Prostate gland (tissue), 2 donors: Measurements from ENCODE around the gene LTA4H. TPM values are rescaled to one million over a fixed set of nuclear protein-coding genes. Genes with fewer than 3 reads are reported as not detected.

Source experiments
- DNase-seq: peaks from one replicate; pipeline ENCODE4 v3.0.0-alpha.2; 2019; ENCODE audit warnings: low spot score
- H3K27ac ChIP-seq, 2 donors: fragments of 200-600 bp; sonication (generic); 2 replicates each; pipeline ENCODE4 v1.5.1; 2017 to 2019
- H3K27me3 ChIP-seq: fragments of 200-600 bp; sonication (generic); replicated peaks from 2 replicates; pipeline ENCODE4 v1.5.1; 2019; ENCODE audit not compliant: insufficient read depth
- H3K36me3 ChIP-seq, 2 donors: fragments of 200-600 bp; sonication (generic); 1 replicate in 1 of 2; 2 replicates in 1 of 2; pipeline versions ENCODE4 v1.5.1 to v1.8.1; 2017 to 2019
- H3K4me1 ChIP-seq: fragments of 200-600 bp; sonication (generic); replicated peaks from 2 replicates; pipeline ENCODE4 v1.5.1; 2019
- H3K4me3 ChIP-seq, 2 donors: fragments of 200-600 bp; sonication (generic); 2 replicates each; pipeline ENCODE4 v1.5.1; 2017 to 2019
- H3K9me3 ChIP-seq: fragments of 200-600 bp; sonication (generic); 2 replicates; pipeline ENCODE4 v1.5.1; 2017
- CTCF ChIP-seq, 4 experiments: fragments of 200-600 bp in 2 of 4; fragments of 450-650 bp in 2 of 4; sonication (generic) in 2 of 4; IDR thresholded peaks; 1 replicate in 3 of 4; 2 replicates in 1 of 4; pipeline ENCODE4 v1.5.1; 2016 to 2019; ENCODE audit warnings: antibody characterized with exemption in 4 of 4, mild to moderate bottlenecking in 2 of 4, moderate library complexity in 2 of 4
- POLR2A ChIP-seq: fragments of 450-650 bp; IDR thresholded peaks from one replicate; pipeline ENCODE4 v1.6.1; 2016; ENCODE audit warnings: antibody characterized with exemption, mild to moderate bottlenecking
- POLR2AphosphoS5 ChIP-seq: sonication (generic); formaldehyde crosslinking; IDR thresholded peaks from one replicate; pipeline ENCODE4 v1.6.1; 2017; ENCODE audit warnings: antibody characterized with exemption
- WGBS: methylation state at CpG from one replicate; pipeline ENCODE4 v1.1.5; 2018; 5-methylcytosine and 5-hydroxymethylcytosine counted together
- intact Hi-C: fragments of 100-400 bp; cut with DNase I; formaldehyde crosslinking; loops from one replicate; pipeline ENCODE4 v1.14.2; 2022
- total RNA-seq, 2 donors: library from RNA; depleted of rRNA; stranded (reverse); fragments of >200 nt; gene quantifications; one replicate each; pipeline ENCODE4 v1.1.0, GENCODE V29; 2016

LTA4H gene
- total RNA-seq, 2 donors from 2014 or later, result 50.3 to 67.7 TPM

DNA sequence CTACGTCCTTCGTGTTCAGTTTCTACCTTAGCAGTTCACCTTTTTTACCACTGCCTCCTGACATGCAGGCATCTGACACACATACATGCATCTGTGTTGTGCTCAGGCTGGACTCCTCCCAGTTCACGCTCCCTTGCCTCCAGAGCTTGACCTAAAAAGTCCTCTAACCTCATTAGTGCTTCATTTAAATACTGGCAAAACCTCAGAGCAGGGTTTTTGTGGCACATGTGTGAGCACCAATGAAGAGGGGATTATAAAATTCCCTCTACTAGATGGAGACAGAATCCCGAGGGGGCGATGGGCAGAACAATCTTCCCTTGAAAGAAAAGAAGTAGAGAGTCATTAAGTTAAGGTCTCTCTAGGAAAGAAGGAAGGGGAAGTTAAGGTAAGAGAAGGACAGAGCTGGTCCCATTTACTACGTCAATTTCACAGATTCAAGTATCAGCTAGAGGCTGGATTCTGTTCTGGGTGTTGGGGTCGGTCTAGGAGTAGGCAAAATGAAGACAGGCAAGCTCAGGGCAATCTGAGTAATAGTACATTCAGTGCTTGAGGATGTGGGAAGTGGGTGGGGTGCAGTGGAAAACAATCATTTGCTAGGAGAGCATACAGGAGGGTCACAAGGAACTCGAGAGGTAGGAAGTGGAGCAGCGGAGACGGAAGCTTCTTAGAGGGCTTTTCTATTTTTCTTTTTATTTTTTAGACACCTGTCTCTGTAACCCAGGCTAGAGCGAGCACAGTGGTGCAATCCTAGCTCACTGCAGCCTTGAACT is 46.7 kb downstream of the LTA4H start:
- no peaks in the 10 kb centered on the region for H3K9me3 ChIP-seq
- H3K4me3 ChIP-seq, result no peak overlapping the region
- H3K27ac ChIP-seq, result no peak overlapping the region
- H3K4me1 ChIP-seq, result no peaks in the 10 kb centered on the region
- TF ChIP-seq CTCF (IDR thresholded peaks at IDR 0.05), result no peak
- TF ChIP-seq POLR2A, result no peak
- no peak for TF ChIP-seq POLR2AphosphoS5
- H3K36me3 ChIP-seq, result no peaks in the 10 kb centered on the region
- DNase-seq, result no peak
- intact Hi-C loops, result no loop called here
- no peaks in the 10 kb centered on the region for H3K27me3 ChIP-seq
- 78% methylated on average over 11 of the region's 11 CpGs for WGBS

- TF ChIP-seq CTCF (IDR thresholded peaks at IDR 0.05) (no peak), POLR2A (no peak), POLR2AphosphoS5 (no peak)
- no peak for DNase-seq
- no peaks in the 10 kb centered on the region for H3K4me1 ChIP-seq
- no peaks in the 10 kb centered on the region for H3K27me3 ChIP-seq
- 76% methylated on average over 14 of the region's 14 CpGs for WGBS
- intact Hi-C loops, result no loop called here
- H3K9me3 ChIP-seq, result no peaks in the 10 kb centered on the region
- no peak overlapping the region for H3K27ac ChIP-seq
- H3K36me3 ChIP-seq, result no peaks in the 10 kb centered on the region
- no peak overlapping the region for H3K4me3 ChIP-seq
Observed at GRCh38 chr12:95986635-95987570, 48.5 kb downstream of the LTA4H start.

- Histone ChIP-seq H3K27me3 (no peaks in the 10 kb centered on the region), H3K4me3 (no peak overlapping the region), H3K4me1 (no peaks in the 10 kb centered on the region), H3K27ac (no peak overlapping the region), H3K36me3 (no peaks in the 10 kb centered on the region), H3K9me3 (no peaks in the 10 kb centered on the region)
- no peak for DNase-seq
- 89% methylated on average over 1 of the region's 1 CpG for WGBS
- intact Hi-C loops, result no loop called here
- TF ChIP-seq POLR2AphosphoS5 (no peak), POLR2A (no peak), CTCF (IDR thresholded peaks at IDR 0.05) (no peak)
Observed at GRCh38 chr12:95984682-95985081, 50.7 kb downstream of the LTA4H start.

DNA sequence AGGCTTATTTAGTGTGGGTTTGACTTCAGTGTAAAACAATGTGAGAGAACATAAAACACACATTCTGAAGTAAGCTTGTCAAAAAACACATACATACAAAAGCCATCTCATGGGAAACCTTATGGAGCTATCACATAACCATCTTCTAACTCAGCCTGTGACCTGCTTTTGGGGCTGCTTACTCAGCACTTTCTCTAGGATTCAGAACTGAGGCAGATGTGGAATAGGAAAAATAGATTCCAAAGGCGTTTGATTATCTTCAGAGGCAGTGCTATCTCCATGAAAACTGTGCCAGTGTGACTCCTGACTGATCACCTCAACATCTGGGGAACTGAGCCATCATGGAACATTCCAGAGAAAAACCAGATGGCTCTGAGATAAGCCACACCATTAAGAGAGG is 52.8 kb downstream of the LTA4H start:
- 84% methylated on average over 1 of the region's 1 CpG for WGBS
- TF ChIP-seq CTCF (IDR thresholded peaks at IDR 0.05) (no peak), POLR2AphosphoS5 (no peak), POLR2A (no peak)
- intact Hi-C loops, result no loop called here
- H3K4me1 ChIP-seq, result no peaks in the 10 kb centered on the region
- no peak overlapping the region for H3K4me3 ChIP-seq
- no peaks in the 10 kb centered on the region for H3K9me3 ChIP-seq
- DNase-seq, result no peak
- H3K36me3 ChIP-seq, result no peaks in the 10 kb centered on the region
- no peak overlapping the region for H3K27ac ChIP-seq
- no peaks in the 10 kb centered on the region for H3K27me3 ChIP-seq
